ENCODE results near the gene OSBPL2.

The OSBPL2 gene

DNA sequence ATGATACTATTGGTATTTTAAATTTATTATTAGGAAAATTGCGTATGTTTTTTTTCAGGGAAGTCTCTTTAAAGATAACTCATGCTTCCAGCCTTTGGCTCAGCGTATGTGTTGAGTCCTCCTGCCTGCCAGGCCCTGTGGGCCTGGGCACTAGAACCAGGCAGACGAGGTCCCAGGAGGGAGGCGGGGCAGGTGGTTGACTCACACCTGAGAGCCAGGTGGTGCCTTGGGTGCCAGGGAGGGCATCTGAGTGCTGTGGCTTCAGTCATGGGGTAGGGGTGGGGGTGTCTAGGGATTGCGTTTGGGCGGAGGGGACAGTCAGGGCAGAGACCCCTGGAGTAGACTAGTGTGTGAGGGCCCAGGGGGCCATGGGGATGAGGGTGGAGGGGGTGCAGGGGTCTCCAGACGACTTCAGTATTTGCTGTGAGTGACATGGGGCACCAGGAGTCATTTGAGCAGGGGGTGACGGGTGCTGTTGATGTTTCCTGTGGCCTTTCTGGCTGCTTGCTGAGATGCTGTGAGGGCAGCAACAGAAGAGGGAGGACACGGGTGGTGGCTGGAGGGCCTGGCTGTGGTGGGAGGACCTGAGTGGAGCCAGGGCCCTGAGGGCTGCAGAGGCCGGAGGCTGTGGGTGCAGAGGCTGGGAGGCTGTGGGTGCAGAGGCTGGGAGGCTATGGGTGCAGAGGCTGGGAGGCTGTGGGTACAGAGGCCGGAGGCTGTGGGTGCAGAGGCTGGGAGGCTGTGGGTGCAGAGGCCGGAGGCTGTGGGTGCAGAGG is 49.6 kb downstream of the OSBPL2 start:
- no peak for DNase-seq

DNA sequence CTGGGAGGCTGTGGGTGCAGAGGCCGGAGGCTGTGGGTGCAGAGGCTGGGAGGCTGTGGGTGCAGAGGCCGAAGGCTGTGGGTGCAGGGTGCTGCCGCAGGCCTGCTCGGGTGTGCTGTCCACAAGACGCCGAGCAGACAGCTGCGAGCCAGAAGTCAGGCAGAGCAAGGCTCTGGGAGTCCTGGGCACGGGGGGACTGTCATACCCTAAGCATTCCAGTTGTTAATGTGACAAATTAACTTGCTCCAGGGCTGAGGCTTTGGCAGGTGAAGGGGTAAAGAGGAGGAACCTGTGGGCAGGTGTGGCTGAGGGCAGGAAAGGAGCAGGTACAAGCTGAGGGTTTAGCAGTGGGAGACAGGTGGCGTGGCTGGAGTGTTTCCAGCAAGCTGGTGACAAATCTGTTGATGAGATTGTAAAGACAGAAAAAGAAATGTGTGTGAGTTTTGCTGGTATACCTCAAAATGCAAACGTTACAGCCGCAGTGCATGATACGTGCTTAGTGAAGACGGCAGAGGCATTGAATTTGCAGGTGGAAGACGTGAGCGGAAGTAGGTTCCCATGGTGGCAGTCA is 50.3 kb downstream of the OSBPL2 start:
- no peak for DNase-seq

DNA sequence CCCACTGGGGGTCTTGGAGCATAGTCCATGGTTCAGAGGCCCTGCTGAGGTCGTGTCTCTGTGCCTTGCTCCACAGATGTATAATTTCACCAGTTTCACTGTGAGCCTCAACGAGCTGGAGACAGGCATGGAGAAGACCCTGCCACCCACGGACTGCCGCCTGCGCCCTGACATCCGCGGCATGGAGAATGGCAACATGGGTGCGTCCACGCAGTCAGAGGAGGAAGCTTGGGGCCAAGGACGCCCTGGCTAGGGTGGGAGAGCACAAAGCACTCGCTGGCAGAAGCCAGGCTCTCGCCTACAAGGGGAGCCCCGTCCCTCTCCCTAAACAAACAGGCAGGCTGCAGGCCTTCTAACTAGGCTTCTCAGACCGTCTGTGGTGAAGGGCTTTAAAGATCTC is 50.8 kb downstream of the OSBPL2 start:
- no peak for DNase-seq

DNA sequence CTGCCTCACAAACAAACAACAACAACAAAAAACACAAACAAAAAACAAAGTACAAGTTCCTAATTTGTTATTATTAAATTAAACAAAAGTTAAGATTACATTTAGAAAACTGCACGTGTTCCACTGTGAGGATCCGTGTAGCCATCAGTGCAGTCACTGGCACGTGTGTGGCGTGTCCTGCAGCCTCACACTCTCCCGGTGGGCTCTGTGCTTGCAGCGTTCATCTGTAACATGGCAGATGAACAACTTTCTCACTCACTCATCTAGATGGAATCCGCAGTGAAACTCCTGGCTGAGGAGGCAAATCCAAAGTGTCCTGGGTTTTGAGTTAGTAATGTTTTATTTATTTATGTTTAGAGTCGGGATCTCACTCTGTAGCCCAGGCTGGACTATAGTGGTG is 51.6 kb downstream of the OSBPL2 start:
- no peak for DNase-seq

DNA sequence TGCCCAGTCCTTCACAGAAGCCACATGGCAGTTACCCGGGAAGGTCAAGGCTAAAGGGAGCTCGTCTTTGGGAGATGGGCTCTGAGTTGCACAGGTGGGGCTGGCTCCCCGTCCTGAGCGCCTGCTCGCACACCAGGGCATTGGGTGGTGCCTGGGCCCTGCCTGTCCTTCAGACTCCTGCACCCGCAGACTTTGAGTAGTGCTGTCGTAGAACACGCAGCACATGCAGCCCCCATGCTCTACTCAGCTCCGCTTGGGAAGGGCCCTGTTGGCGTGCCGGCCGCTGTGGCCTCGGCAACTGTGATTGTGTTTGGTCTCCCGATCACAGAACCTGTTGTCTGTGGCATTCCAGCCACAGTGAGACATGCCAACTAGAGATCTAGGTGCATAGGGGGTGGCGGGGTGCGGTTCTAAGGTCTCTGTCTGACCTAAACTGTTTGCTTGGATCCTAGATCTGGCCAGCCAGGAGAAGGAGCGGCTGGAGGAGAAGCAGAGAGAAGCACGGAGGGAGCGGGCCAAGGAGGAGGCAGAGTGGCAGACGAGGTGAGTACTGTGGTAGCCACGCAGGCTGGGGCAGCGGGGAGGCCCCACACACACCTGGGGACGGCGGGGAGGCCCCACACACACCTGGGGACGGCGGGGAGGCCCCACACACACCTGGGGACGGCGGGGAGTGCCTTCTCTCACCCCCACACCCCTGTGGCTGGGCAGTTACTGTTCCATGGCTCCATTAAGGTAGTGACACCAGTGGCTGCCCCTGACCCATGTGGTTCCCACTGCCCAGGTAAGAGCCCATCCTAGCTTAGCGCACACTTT is 53.1 kb downstream of the OSBPL2 start:
- DNase-seq = no peak

DNA sequence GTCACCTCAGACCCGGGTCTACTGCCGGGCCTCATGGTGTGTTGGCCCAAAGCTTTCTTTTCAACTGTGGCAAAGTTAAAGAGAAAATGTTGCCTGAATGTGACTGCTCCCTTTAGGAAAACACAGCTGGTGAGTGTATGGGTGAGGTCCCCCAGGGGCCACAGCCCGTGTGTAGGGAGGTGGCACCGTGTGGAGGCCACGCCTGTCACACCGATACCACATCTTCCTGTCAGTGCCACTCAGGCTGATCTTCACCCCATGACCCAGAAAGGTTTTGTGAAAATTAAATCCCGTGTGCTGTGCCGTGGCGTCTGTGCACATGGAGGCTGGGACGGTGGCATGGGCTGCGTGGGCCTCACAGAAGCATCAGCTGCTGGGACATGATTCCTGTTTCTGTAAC is 53.8 kb downstream of the OSBPL2 start:
- DNase-seq = no peak

DNA sequence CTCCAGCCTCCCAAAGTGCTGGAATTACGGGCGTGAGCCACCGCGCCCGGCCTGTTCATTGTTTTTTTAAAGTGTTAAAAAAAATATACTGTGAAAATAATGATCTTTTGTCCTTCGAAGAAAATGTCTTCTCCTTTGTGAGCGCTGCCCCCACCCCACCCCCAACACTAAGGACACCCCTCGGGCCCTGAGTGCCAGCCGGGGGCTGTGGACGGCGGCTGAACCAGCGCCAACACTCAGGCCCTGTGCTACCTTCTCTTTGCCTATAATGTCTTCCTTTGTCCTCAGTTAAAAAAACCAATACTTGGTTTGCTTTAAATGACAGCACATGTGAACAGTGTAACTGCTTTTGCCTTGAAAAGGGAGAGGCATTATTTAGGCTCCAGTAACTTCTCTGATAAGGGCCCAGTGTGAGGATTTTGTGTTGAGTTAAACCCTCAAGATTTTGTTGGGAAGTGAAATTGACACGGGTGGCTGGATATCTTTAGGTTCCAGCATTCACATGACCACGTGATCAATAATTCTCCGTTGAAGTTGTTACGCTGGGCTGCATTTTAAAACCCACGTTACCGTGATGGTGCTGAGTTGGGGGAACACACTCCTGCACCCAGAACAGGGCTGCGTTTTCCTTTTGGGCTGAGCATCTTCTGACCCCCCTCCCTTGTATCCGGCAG is 54.9 kb downstream of the OSBPL2 start:
- DNase-seq = no peak

DNA sequence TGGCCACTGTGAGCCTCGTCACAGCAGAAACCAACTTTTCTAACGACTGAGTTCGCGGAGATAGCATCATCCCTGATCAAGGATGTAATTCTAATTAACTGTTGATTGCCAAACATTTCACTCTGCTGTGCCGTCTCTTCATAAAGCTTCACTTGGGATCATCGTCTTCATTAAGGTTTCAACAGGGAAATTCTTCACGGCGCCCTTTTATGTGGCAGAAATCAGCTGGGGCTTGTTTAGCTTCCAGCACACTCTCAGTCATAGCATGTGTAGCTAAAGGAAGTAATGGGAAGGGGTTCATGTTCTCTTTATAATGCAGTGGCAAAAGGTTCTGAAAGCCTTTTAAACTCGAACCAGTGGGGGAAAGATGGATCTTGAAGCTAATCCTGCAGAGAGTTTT is 55.6 kb downstream of the OSBPL2 start:
- DNase-seq = no peak

DNA sequence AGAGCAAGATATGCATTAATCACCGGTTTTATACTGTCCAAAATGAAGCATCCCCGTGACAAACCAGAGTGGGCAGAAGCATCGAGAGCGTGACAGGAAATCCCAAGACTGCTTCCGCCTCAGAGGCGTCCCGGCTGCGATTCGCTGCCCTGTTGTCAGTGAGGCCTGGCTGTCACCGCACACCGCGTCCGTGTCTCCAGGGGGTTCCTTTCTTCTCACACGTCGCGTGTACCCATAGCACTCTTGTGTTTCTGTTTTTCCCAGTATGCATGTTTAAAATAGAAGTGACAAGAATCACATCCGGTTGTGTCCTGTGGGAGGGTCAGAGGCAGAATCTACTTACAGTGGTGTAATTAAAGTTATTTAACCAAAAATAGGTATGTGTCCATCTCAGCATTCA is 56.2 kb downstream of the OSBPL2 start:
- DNase-seq = no peak

DNA sequence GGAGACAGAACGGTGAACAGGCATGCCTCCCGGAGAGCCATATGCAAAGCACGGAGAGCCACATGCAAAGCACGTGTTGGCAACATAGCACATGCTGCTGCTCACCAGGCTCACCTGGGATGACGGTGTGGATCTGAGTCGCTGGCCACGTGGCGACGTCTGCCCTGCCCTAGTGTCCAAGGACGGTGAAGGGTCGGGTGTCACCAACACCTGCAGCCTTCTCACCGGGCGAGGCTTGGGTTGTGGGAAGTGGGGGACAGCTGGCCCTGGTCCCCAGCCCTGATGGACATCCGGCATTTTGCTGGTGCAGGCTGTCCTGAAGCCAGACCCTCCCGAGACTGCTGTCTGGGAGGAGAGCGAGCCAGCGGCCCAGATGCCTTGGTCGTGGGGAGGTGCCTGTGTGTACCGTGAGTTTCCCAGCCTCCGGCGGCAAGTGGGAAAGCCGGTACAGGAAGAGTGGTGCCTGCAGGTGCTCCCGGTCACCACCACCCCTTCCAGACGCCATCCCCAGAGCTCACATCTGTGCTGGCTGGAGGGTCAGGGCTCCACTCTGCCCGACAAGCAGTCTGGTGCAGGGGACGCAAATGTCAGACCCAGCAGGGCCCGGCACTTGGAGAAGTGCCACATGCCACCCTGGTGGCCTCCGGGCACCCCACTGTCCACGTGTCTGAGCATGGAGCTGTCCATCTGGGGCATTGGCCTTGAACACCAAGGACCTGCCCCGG is 58.6 kb downstream of the OSBPL2 start:
- no peak for DNase-seq

DNA sequence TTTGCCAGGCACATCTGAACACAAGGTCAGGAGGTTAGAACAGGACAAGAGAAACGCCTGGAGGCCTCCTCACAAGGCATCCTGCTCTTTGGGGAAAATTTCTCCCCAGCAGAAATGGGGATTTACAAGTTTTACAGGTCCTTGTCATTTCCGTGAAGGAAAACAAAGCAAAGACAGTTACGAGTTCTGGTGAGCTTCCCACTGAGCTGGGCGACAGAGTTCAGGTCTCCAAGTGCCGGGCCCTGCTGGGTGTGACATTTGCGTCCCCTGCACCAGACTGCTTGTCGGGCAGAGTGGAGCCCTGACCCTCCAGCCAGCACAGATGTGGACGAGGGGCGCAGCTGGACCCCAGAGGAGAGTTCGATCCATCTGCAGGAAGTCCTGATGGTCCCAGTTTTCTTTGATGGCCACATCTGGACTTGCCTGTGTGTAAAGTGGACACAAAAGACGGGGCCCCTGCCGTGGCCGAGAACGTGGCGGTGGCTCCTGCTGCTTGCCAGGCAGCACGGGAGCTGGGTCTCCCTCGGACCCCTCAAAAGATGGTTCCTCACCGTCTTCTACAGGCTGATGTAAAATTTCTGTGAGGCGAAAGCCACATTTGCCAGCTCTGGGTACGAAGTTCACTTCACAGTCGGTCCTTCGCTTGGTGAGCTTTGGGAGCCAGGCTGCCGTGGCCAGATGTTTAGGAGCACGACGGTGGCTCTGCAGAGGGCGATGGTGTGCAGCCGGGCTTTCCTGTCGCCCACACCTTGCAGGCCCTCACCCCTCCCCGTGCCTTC is 59.3 kb downstream of the OSBPL2 start:
- no peak for DNase-seq

DNA sequence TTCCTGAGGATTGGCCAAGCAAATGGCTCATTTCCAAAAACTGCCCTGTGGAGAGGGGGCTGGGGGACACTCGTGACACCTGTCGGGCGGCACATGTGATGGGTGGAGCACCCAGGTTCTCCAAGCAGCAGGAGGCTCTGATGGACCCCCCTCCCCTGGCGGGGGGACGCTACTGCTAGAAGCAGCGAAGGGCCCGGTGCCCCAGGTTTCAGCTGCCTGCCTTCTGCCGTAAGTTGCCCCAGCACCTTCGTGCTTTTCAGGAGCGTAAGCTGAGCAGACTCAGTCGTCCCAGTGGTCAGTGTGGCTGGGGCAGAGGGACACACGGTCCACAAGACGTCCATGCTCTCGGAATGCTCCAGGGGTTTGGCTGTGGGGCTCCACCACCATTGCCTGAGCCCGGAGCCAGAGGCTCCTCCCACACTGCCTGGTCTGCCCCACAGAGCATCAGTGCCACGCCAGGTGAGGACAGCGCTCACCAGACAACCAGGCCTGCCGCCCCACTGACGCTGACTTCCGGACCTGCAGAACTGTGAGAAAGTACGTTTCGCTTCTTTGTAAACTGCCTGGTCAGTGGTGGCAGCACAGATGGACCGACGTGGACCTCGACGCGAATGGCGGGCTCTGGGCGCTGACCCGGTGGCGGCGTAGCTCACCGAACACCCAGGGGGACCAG is 60.4 kb downstream of the OSBPL2 start:
- DNase-seq = no peak

DNA sequence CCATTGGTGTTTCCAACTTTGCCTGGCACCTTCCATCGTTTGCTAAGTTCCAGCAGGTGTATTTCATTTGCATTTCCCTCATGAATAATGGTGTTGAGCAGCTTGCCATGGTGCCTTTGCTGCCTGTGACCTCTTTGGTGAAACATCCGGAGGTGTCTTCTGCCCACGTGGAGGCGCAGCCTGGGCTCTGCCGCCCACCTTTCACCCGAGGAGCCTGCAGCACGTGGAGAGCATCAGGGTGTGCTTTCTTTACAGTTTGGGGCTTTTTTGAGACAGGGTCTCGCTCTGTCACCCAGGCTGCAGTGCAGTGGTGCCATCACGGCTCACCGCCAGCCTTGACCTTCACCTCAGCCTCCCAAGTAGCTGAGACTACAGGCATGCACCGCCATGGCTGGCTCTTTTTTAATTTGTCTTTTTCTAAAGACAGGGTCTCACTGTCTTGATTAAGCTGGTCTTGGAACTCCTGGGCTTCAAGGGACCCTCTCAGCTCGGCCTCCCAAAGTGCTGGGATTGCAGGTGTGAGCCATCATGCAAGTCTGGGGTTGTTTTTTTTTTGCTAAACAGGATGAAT is 61.4 kb downstream of the OSBPL2 start:
- DNase-seq = no peak

DNA sequence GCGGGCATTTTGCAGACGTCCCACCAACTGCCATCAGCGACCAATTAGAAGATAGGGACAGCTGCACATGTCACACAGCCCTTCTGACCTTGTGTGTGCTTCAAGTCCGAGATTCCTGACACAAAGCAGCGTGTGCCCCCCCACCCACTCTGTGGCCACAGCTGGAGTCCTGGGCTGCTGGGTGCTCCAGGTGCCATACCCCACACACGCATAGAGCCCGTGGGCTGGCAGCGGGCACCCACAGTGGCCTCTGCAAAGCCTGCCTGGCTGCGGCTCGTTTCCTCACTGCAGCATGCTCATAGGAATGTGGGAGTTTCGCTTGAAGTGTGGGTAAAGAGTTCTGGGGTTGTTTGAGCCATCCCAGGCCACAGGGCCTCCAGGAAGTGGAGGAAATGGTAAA is 62.0 kb downstream of the OSBPL2 start:
- no peak for DNase-seq

DNA sequence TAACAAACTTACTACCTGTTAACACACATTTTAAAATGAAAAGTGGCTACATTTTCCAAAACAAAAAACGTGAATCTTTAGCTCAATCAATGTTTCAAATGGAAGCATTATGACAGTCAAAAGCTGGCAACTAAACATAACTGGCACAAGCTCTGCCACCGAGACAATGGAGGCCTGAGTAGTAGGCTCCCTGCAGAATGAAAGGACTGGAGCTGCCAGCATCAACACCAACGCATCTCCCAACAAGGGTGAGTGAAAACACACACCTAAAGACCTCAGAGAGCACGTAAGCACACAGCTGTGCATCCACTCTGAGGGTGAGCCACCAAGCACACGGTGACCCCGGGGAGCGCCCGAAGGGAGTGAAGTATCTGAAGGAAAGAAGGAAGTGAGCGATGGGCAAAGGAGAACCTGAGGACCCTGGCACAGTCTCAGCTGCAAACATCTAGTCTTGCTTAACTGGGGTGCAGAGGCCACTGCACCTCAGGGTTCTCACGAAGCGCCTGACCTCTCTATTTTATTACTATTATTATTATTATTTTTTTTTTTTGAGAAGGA is 62.9 kb downstream of the OSBPL2 start:
- no peak for DNase-seq

DNA sequence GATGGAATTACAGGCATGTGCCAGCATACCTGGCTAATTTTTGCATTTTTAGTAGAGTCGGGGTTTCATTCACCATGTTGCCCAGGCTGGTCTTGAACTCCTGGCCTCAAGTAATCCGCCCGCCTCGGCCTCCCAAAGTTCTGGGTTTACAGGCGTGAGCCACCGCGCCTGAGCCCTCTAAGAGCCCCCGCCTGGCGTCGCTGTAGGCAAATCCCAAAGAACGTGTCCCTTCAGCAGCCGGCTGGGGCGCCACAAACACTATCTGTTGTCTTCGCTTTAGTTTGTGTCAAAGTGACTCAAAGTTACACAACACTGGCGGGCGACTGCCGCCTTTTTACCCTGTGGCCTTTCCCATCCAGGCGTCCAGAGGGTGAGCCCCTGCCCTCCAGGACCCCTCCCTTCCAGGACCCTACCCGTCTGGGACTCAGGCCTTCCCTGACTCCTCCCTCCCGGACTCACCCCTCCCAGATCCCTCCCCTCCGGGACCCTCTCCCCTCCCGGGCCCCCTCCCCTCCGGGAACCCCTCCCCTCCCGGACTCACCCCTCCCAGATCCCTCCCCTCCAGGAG is 63.5 kb downstream of the OSBPL2 start:
- DNase-seq = peak; percentile 95

DNA sequence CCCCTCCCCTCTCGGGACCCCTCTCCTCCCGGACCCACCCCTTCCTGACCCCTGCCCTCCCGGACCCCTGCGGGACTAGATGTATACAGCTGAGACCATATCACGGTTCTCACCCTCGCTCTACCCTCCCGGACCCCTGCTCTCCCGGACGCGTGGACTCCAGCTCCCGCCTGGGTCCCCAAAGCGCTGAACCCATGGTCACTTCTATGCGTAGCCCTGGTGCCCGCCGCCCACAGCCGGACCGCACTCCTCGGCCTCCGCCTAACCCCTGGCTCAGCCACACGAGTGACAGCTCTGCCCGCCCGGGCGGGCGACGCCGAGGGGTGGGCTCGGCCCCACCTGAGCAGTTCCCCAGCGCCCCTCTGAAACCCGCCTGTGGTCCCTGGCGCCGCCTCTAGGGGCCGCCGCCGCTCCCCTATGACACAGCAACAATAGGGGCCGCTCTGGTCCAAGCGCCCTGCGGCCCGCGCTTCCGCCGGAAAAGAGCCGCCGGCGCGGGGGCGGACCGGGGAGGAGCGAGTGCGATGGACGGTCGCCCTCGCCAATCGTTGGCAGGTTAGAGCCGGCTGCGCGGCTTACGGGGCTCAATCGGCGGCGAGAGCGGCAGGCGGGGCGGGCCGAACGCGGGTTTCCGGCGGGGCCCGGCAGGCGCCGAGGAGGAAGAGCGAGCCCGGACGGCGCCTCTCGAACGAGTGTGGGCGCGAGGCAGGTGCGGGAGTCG is 64.2 kb downstream of the OSBPL2 start, which contains the start of gene ADRM1:
TSS of gene ADRM1 (plus strand) at position 657 of the 721 bp plus-strand sequence. CDS start 572 bp downstream, outside the sequence.
- DNase-seq = peak; percentile 97

DNA sequence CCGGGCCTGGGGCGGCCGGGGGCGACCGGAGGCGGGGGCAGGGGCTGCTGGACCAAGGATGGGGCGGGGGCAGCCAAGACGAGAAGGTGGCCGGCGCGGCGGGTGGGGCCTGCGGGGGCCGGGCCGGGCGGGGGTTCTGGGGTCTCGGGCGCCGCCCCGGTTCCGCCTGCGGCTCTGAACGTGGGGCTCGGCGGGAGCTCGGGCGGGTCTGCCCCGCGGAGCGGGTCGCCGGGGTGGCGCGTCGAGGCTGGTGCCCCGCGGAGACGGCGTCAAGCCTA is 64.7 kb downstream of the OSBPL2 start:
- no peak for DNase-seq

DNA sequence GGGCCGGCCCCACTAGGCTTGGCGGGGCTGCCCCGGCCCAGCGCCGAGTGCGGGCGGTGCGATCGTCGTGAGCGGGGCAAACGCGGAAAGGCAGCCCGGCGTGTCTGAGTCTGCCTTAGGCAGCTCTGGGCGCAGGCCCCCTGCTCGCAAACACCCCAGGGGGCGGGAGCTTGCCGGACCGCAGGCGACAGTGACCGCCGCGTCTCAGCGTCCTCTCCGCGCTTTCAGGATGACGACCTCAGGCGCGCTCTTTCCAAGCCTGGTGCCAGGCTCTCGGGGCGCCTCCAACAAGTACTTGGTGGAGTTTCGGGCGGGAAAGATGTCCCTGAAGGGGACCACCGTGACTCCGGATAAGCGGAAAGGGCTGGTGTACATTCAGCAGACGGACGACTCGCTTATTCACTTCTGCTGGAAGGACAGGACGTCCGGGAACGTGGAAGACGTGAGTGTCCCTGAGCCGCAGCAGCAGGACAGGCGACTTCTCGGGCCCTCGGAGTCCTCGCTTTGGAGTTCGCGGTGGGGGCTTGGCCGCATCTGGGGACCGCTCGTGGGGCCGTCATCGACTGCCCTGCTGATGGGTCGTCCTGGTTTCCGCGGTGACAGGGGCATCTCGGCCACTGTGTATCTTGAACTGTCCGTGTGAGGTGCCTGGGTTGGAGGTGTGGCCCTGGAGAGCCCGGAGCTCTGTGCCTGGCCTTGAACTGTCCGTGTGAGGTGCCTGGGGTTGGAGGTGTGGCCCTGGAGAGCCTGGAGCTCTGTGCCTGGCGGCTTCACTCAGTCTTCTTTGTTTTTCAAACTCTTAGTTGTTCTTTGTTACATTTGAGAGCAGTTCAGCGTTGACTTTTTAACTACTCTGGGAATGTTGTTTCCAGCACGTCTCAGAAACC is 65.3 kb downstream of the OSBPL2 start:
- DNase-seq = peak; percentile 33

Measured in activated CD4-positive, alpha-beta T cell treated with anti-CD3 and anti-CD28 coated beads for 48 hours (primary cell).